GM10266 (cell line): Measurements from ENCODE around the gene DCUN1D1.

Experiments used
- DNase-seq: peaks from one replicate; pipeline ENCODE4 v3.0.0; 2012; ENCODE audit errors: extremely low spot score
- TF ChIP-seq, protein P1 (sequence below): IDR thresholded peaks from 2 replicates; pipeline ENCODE4 v1.5.1; 2012; ENCODE audit warnings: mild to moderate bottlenecking, low read depth; ENCODE audit not compliant: control insufficient read depth, insufficient read depth; ENCODE audit errors: missing control alignments

The DCUN1D1 gene

DNA sequence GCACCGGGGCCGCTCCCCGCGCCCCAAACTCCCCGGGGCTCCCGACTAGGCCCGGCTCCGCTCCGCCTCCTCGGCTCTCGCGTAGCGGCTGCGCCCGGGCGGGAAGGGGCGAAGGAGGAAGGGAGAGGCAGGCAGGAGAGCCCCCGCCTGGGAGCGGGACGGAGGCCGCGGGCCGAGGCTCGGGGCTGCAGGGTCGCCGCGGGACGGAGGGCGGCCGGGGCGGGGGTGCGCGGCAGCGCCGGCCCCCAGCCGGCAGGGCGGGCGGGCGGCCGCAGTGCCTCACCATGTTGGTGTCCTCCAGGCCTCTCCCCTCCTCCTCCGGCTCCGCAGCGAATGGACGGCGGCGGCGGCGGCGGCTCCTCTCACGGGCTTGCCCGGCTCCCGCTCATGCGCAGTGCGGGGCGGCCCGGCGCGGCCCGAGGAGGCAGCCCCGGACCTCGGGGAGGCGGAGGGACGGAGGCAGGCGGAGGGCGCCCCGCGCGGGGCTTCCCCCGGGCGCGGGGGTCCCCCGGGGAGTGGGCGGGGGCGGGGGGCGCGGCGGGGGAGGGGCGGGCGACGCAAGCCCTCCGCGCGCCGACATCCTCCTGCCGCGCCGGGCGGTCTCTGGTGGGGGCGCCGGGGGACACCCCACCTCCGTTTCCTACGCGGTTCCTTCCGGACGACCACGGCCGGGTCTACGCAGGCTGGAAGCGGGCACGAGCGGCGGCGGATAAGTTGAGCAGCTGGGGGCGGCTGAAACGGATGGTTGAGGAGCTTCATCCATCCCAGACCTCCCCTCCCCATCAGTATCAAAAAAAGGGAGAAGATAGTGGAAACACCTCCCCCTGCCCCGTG is at the start of gene DCUN1D1:
Gene DCUN1D1, minus strand, starts transcription at position 335 of the 834 bp plus-strand sequence. Its CDS starts 49 bp downstream, at position 286.
- DNase-seq = peak; percentile 99
- TF ChIP-seq, protein P1, sequence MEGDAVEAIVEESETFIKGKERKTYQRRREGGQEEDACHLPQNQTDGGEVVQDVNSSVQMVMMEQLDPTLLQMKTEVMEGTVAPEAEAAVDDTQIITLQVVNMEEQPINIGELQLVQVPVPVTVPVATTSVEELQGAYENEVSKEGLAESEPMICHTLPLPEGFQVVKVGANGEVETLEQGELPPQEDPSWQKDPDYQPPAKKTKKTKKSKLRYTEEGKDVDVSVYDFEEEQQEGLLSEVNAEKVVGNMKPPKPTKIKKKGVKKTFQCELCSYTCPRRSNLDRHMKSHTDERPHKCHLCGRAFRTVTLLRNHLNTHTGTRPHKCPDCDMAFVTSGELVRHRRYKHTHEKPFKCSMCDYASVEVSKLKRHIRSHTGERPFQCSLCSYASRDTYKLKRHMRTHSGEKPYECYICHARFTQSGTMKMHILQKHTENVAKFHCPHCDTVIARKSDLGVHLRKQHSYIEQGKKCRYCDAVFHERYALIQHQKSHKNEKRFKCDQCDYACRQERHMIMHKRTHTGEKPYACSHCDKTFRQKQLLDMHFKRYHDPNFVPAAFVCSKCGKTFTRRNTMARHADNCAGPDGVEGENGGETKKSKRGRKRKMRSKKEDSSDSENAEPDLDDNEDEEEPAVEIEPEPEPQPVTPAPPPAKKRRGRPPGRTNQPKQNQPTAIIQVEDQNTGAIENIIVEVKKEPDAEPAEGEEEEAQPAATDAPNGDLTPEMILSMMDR = no peak

DNA sequence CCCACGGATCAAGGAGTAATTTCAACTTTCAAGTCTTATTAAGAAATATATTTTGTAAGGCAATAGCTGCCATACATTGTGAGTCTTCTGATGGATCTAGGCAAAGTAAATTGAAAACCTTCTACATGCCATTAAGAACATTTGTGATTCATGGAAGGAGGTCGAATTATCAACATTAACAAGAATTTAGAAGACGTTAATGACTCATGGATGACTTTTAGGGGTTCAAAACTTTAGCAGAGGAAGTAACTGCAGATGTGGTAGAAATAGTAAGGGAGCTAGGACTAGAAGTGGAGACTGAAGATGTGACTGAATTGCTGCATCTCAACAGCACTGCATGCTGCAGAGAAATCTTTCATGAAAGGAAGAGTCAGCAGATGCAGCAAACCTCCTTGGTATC is 48.1 kb upstream of the DCUN1D1 start:
- TF ChIP-seq, protein P1 = no peak
- DNase-seq = no peak

DNA sequence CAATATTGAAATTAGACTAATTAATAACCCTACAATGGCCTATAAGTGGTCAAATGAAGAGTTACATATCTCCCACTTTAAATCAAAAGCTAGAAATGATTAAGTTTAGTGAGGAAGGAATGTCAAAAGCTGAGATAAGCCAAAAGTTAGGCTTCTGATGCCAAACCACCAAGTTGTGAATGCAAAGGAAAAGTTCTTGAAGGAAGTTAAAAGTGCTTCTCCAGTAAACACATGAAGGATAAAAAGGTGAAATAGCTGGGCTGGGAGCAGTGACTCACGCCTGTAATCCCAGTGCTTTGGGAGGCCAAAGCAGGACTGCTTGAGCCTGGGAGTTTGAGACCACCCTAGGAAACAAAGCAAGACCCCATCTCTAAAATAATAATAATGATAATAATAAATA is 46.9 kb upstream of the DCUN1D1 start:
- TF ChIP-seq, protein P1 = no peak
- DNase-seq = no peak

DNA sequence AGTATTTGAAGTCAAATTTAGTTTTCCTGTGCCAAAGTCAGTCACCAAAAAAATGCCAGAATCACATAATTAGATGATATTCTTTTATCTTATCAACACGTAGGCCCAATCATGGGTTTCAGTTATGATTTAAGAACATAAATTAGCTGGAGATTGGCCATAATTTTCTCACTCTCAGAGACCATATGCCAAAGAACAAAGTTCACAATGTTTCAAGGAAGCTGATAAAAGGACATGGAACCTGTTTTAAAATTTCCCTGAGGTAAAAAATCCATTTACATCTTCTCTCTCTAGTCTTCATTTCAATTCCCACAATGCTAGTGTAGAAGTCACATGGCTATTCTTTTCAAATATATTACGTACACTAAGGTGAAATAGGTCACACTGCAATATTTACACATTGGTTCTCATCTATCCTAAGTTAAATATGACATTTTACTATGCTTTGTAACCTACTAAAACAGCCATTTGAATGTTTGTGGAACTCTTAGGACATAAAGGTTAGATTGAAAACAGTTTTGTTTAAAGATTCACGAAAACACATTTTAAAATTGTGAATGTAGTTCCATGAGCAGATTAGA is 42.7 kb upstream of the DCUN1D1 start:
- DNase-seq = no peak
- TF ChIP-seq, protein P1 = no peak

DNA sequence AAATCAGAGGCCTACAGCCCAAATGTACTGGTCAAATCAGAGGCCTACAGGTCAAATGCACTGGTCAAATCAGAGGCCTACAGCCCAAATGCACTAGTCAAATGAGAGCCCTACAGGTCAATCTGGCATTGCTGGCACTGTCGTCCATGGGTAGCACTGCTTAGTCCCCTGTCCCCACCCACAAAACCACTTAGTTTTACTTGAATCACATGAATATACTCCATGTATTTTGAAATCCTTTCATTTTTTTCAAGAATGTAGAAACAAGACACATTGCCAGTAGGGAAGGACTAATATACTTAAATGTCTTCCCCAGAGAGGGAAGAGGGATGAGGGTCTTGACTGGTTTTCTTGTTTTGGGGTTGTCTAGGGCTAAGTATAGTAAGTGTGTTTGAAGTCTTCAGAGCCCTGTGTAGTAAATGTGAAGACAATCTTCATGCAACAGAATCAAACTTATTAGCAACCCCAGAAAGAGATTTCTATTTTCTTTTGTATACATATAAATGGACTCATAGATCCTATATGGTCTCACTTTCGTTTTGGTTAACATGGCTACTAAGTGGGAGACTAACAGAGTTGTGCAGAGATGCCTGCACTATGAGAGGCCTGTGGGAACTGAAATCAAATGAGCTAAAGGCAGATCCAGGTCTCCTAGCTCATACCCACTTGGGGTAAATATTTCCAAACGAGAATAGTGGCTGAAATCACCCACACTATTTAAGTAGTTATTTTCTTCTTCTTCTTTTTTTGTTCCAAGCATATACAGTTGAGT is 38.3 kb upstream of the DCUN1D1 start:
- no peak for DNase-seq
- TF ChIP-seq, protein P1 = no peak

DNA sequence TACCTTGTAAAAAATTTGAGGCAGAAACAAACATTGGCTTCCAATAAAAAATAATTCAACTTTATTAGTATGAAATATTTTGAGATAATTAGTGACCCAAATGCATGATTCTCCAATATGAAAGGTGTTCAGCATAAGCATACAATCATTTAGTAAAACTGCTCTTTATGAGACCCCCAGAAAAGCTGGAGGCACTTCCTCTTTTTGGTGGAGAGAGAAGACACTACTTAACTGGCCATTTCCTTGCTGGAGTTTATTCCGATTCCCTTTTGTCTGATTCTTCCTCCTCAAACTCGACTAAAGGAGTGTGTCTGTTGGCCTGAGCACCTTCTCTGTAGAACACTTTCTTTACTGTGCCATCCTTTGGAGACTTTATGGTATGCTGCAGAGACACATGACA is 34.8 kb upstream of the DCUN1D1 start:
- TF ChIP-seq, protein P1 = no peak
- no peak for DNase-seq
